Measurements from ENCODE around the gene PRSS21.

Gene PRSS21

GRCh38 chr16:2779151-2779920 lies 37.7 kb upstream of the PRSS21 start:
- DNase-seq = peak in 4 of 10 donors; percentile 11 to 73 (median 54)
- intact Hi-C loops (cut with DNase I) = loop anchor here (5.0 kb wide), 2 partner anchors 88 to 103 kb away; partner anchors contain the start of gene FLYWCH2

- peak in 3 of 10 donors; percentile 8 to 47 (median 32) for DNase-seq
- intact Hi-C loops (cut with DNase I) = loop anchor here (5.0 kb wide), 2 partner anchors 87 to 102 kb away; partner anchors contain the start of gene FLYWCH2
Measured at GRCh38 chr16:2779978-2780898, 36.8 kb upstream of the PRSS21 start.

GRCh38 chr16:2782583-2783351 lies 34.3 kb upstream of the PRSS21 start:
- peak in 4 of 10 donors; percentile 7 to 78 (median 52) for DNase-seq
- intact Hi-C loops (cut with DNase I) = no loop called here

GRCh38 chr16:2783581-2784357 lies 33.3 kb upstream of the PRSS21 start:
- DNase-seq = peak in 4 of 10 donors; percentile 7 to 63 (median 56)
- intact Hi-C loops (cut with DNase I) = no loop called here

GRCh38 chr16:2784358-2785100 lies 32.5 kb upstream of the PRSS21 start:
- peak in 3 of 10 donors; percentile 7 to 67 (median 60) for DNase-seq
- intact Hi-C loops (cut with DNase I) = no loop called here

- peak in 4 of 10 donors; percentile 4 to 77 (median 42) for DNase-seq
- intact Hi-C loops (cut with DNase I) = no loop called here
Measured at GRCh38 chr16:2785101-2785991, 31.7 kb upstream of the PRSS21 start.

GRCh38 chr16:2786061-2786825 lies 30.8 kb upstream of the PRSS21 start:
- peak in 2 of 10 donors; percentile 4 to 45 for DNase-seq
- intact Hi-C loops (cut with DNase I) = no loop called here

- intact Hi-C loops (cut with DNase I) = no loop called here
- no peak for DNase-seq
Measured at GRCh38 chr16:2786826-2787151, 30.2 kb upstream of the PRSS21 start.

GRCh38 chr16:2787406-2787805 lies 29.6 kb upstream of the PRSS21 start, which contains the start of gene PRSS33:
PRSS33 (minus strand) TSS chr16:2787560; CDS start chr16:2786547, 1,013 bp downstream.
- DNase-seq = peak in 2 of 10 donors; percentile 38 to 72

GRCh38 chr16:2787961-2788360 lies 29.1 kb upstream of the PRSS21 start:
- intact Hi-C loops (cut with DNase I) = no loop called here
- peak in 2 of 10 donors; percentile 6 to 61 for DNase-seq

More at GRCh38 chr16:2787406-2787805, 29.6 kb upstream of the PRSS21 start, which contains the start of gene PRSS33:
- intact Hi-C loops (cut with DNase I) = no loop called here

GRCh38 chr16:2790631-2791030 lies 26.4 kb upstream of the PRSS21 start:
- DNase-seq = peak in 2 of 10 donors; percentile 18 to 49
- intact Hi-C loops (cut with DNase I) = no loop called here

GRCh38 chr16:2791174-2791573 lies 25.9 kb upstream of the PRSS21 start:
- intact Hi-C loops (cut with DNase I) = no loop called here
- DNase-seq = peak in 2 of 10 donors; percentile 20 to 50

GRCh38 chr16:2792940-2793339 lies 24.1 kb upstream of the PRSS21 start:
- peak in 1 of 10 donors; percentile 5 for DNase-seq
- intact Hi-C loops (cut with DNase I) = no loop called here

- intact Hi-C loops (cut with DNase I) = no loop called here
- peak in 1 of 10 donors; percentile 6 for DNase-seq
Measured at GRCh38 chr16:2795395-2796143, 21.5 kb upstream of the PRSS21 start.

GRCh38 chr16:2798723-2799204 lies 18.3 kb upstream of the PRSS21 start:
- peak in 1 of 10 donors; percentile 51 for DNase-seq
- intact Hi-C loops (cut with DNase I) = no loop called here

All from posterior cingulate gyrus (tissue), 11 donors.